ENCODE results near the gene MTCL1.

GRCh38 chr18:8787371-8787670 lies 82.0 kb downstream of the MTCL1 start:
- TF ChIP-seq RAD21 (IDR thresholded peaks at IDR 0.05; ENCODE audit: low read depth), result no peak
- TF ChIP-seq TAF1 (IDR thresholded peaks at IDR 0.05; ENCODE audit: low read depth), result no peak
- TF ChIP-seq, protein P1, sequence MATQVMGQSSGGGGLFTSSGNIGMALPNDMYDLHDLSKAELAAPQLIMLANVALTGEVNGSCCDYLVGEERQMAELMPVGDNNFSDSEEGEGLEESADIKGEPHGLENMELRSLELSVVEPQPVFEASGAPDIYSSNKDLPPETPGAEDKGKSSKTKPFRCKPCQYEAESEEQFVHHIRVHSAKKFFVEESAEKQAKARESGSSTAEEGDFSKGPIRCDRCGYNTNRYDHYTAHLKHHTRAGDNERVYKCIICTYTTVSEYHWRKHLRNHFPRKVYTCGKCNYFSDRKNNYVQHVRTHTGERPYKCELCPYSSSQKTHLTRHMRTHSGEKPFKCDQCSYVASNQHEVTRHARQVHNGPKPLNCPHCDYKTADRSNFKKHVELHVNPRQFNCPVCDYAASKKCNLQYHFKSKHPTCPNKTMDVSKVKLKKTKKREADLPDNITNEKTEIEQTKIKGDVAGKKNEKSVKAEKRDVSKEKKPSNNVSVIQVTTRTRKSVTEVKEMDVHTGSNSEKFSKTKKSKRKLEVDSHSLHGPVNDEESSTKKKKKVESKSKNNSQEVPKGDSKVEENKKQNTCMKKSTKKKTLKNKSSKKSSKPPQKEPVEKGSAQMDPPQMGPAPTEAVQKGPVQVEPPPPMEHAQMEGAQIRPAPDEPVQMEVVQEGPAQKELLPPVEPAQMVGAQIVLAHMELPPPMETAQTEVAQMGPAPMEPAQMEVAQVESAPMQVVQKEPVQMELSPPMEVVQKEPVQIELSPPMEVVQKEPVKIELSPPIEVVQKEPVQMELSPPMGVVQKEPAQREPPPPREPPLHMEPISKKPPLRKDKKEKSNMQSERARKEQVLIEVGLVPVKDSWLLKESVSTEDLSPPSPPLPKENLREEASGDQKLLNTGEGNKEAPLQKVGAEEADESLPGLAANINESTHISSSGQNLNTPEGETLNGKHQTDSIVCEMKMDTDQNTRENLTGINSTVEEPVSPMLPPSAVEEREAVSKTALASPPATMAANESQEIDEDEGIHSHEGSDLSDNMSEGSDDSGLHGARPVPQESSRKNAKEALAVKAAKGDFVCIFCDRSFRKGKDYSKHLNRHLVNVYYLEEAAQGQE (IDR thresholded peaks at IDR 0.05; ENCODE audit: low read depth), result no peak
- TF ChIP-seq, protein P2, sequence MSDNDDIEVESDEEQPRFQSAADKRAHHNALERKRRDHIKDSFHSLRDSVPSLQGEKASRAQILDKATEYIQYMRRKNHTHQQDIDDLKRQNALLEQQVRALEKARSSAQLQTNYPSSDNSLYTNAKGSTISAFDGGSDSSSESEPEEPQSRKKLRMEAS (IDR thresholded peaks at IDR 0.05), result no peak
- TF ChIP-seq YY1 (IDR thresholded peaks at IDR 0.05; ENCODE audit: low read depth), result no peak
- no peak for TF ChIP-seq CREB1 (IDR thresholded peaks at IDR 0.05; ENCODE audit: low read depth)
- TF ChIP-seq EP300 (IDR thresholded peaks at IDR 0.05; ENCODE audit: borderline replicate concordance), result no peak
- no peak for TF ChIP-seq CEBPB (IDR thresholded peaks at IDR 0.05)

Measured in Ishikawa (cell line).